K562 (cell line): ENCODE data around the gene ZNF581. TPM values are rescaled to one million over a fixed set of nuclear protein-coding genes. Genes with fewer than 3 reads are reported as not detected.

Experiments used
- CCNT2 ChIP-seq: IDR thresholded peaks from 2 replicates; pipeline ENCODE4 v1.6.1; 2011; ENCODE audit warnings: borderline replicate concordance, low read depth, mild to moderate bottlenecking, moderate library complexity, mixed read lengths, low read length; ENCODE audit not compliant: insufficient read length; ENCODE audit errors: extremely low read depth
- ELF1 ChIP-seq: fragments of 200-800 bp; sonication (Bioruptor generic); IDR thresholded peaks from 2 replicates; pipeline ENCODE4 v1.6.1; 2016; ENCODE audit warnings: missing genetic modification characterization, missing compliant biosample characterization
- IFI16 ChIP-seq: fragments of 250-450 bp; sonication (Bioruptor Pico); IDR thresholded peaks from 2 replicates; pipeline ENCODE4 v2.1.2; 2022; ENCODE audit warnings: mild to moderate bottlenecking, inconsistent platforms
- MAZ ChIP-seq, 2 experiments: fragments of 450-650 bp in 1 of 2; sonication (generic) in 1 of 2; formaldehyde crosslinking; IDR thresholded peaks in 1 of 2; conservative IDR thresholded peaks in 1 of 2; 2 replicates each; pipeline versions ENCODE4 v1.4.0 to v1.5.0; 2020; ENCODE audit warnings: mild to moderate bottlenecking in 1 of 2, missing genetic modification reagents in 1 of 2
- NEUROD1 ChIP-seq: fragments of 150-350 bp; IDR thresholded peaks from 2 replicates; pipeline ENCODE4 v1.6.1; 2014; ENCODE audit warnings: borderline replicate concordance, low read length, low read depth; ENCODE audit not compliant: partially characterized antibody
- PML ChIP-seq: IDR thresholded peaks from 2 replicates; pipeline ENCODE4 v1.6.1; 2012; ENCODE audit warnings: low read length, inconsistent platforms
- TAF1 ChIP-seq: IDR thresholded peaks from 2 replicates; pipeline ENCODE4 v1.6.1; 2011; ENCODE audit warnings: mild to moderate bottlenecking, low read length, moderate library complexity; ENCODE audit not compliant: insufficient read depth, control insufficient read depth, severe bottlenecking; ENCODE audit errors: extremely low read depth
- ZBED1 ChIP-seq: IDR thresholded peaks from 2 replicates; pipeline ENCODE4 v1.6.1; 2014
- ZNF407 ChIP-seq: fragments of 450-650 bp; IDR thresholded peaks from 2 replicates; pipeline ENCODE4 v1.6.1; 2016; ENCODE audit warnings: low read depth
- ZNF639 ChIP-seq, 2 experiments: fragments of 200-800 bp in 1 of 2; sonication (Bioruptor generic) in 1 of 2; sonication (generic) in 1 of 2; formaldehyde crosslinking in 1 of 2; IDR thresholded peaks in 1 of 2; conservative IDR thresholded peaks in 1 of 2; 2 replicates each; pipeline versions ENCODE4 v1.5.0 to v1.6.1; 2016 to 2020; ENCODE audit warnings: missing compliant biosample characterization in 1 of 2, missing genetic modification characterization in 1 of 2, missing genetic modification reagents in 1 of 2
- polyA plus RNA-seq, 8 experiments: library from polyadenylated mRNA; depleted of rRNA in 4 of 8; stranded (reverse) in 5 of 8; unstranded in 3 of 8; fragments of >200 nt; fragmentation: Nextera tagmentation in 2 of 8; fragmentation: Illumina TruSeq in 1 of 8; extraction: Ambion mirVana in 2 of 8; extraction: Trizol in 1 of 8; gene quantifications; 2 replicates each; pipeline versions ENCODE4 v1.2.1 to v1.2.3, GENCODE V29; 2011 to 2014; ENCODE audit warnings: inconsistent platforms in 1 of 8, missing spikeins in 1 of 8
- total RNA-seq, 7 experiments: library from RNA; depleted of rRNA in 6 of 7; stranded (reverse); fragments of >200 nt in 6 of 7; fragmentation: Illumina TruSeq in 2 of 7; extraction: Trizol in 2 of 7; gene quantifications; 2 replicates each; pipeline versions ENCODE4 v1.2.1 to v1.2.3, GENCODE V29; 2011 to 2021; ENCODE audit warnings: low replicate concordance in 1 of 7
- TF ChIP-seq, protein P1 (sequence below), 2 experiments: fragments of 450-650 bp in 1 of 2; sonication (generic) in 1 of 2; formaldehyde crosslinking; conservative IDR thresholded peaks; 2 replicates each; pipeline versions ENCODE4 v1.4.0 to v1.8.1; 2020 to 2022; ENCODE audit warnings: mild to moderate bottlenecking in 1 of 2, missing genetic modification reagents in 1 of 2

Gene ZNF581
- total and polyA plus RNA-seq, 9 of the 15 experiments (the other 6 are each of a cell fraction or from before 2014, with no cell fraction given): 2.4 to 39.4 (median 15.4) TPM

DNA sequence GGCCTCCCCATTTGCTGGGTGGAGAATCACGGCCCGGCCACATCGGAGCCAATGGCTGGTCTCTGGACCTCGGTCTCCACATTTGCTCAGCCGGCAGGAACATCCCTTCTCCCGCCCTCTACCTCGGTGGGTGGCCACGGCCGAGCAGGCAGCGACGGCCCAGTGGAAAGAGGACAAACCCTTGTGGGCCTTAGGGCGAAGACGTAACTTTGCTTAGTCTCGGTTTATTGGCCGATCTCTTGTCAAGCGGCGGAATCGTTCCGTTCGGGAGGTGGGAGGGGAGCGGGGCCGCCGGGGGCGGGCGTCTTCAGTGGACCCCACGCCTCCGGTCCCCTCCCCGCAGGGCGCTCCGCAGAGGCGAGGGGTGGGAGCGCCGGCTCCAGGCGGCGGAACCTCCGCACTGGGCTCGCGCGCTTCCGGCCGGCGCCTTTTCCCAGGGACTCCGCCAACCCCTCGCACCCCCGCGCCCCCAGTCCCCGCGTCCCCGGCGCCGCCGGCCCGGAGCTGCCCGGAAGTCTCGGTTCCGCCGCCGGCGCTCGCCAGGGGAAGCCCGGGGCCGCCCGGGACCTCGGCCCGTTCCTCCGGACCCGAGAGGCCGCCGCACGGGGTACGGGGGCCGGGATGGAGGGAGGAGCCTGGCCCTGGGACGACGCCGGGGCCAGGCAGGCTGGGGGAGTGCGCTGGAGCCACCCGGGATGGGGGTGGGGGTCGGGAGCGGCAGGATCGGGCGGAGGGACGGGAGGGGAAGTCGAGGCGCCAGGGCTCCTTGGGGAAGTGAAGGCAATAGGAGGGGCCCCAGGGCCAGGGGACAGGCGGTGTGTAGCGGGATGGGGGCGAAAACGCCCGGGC lies 2.6 kb upstream of the ZNF581 start, which contains the start of gene ZNF580 (continued):
- TF ChIP-seq MAZ (CRISPR knock-in tag; conservative IDR thresholded peaks at IDR 0.05 in 1 of 2, IDR thresholded peaks at IDR 0.05 in 1 of 2) (peak; percentile 56 to 62), ELF1 (tag) (peak; percentile 63), ZNF407 (peak; percentile 65), IFI16 (CRISPR knock-in tag) (no peak), TAF1 (peak; percentile 41), CCNT2 (peak; percentile 53), NEUROD1 (peak; percentile 45), ZBED1 (0 out of 2 replicates have a peak, but pooled peaks have one; percentile 48), PML (0 out of 2 replicates have a peak, but pooled peaks have one; percentile 20), ZNF639 (CRISPR knock-in tag; conservative IDR thresholded peaks at IDR 0.05 in 1 of 2, IDR thresholded peaks at IDR 0.05 in 1 of 2) (peak in 1 of 2 experiments; percentile 95; a peak in 2 of 4 replicates)
- TF ChIP-seq, protein P1, sequence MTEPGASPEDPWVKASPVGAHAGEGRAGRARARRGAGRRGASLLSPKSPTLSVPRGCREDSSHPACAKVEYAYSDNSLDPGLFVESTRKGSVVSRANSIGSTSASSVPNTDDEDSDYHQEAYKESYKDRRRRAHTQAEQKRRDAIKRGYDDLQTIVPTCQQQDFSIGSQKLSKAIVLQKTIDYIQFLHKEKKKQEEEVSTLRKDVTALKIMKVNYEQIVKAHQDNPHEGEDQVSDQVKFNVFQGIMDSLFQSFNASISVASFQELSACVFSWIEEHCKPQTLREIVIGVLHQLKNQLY (CRISPR knock-in tag; conservative IDR thresholded peaks at IDR 0.05): 0 out of 4 replicates have a peak, but pooled peaks of 1 of the 2 experiments have one; percentile 54
